Measurements from ENCODE around the gene RMDN2.

- no peak for TF ChIP-seq CTCF (optimal IDR thresholded peaks at IDR 0.05 in 1 of 3, IDR thresholded peaks at IDR 0.05 in 1 of 3, conservative IDR thresholded peaks at IDR 0.05 in 1 of 3; ENCODE audit: extremely low read depth in 1 of 3, insufficient read depth in 2 of 3, low read length in 3 of 3)
- no peak for TF ChIP-seq EZH2 (IDR thresholded peaks at IDR 0.05; ENCODE audit: low read length)
These were observed 44.6 kb downstream of the RMDN2 start for GRCh38 chr2:37969731-37970130.

Measured in keratinocyte (primary cell).